CD4-positive, alpha-beta T cell treated with Interleukin-1 beta for 1 hour (primary cell): ENCODE results near the gene LCNL1.

Source experiments
- DNase-seq, 2 donors: peaks; one replicate each; pipeline ENCODE4 v3.0.0-alpha.2; 2020 to 2022

The LCNL1 gene

DNA sequence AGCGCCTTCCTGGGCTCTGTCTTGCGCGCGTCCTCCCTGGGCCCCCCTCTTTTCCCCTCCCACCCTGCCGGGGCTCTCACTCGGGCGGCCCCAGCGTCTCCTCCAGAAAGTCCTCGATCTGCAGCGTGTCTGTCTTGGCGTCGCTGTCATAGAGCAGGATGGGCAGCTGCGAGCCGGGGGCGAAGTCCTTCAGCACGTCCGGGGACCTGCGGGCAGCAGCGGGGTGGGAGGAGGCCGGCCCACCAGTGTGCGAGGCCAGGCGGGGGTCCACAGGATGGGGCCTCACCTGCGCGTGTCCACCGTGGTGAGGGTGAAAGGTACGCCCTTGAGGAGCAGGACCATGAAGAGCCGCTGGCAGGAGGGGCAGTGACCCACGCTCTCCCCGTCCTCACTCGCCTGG is 12.6 kb downstream of the LCNL1 start:
- DNase-seq, result no peak

DNA sequence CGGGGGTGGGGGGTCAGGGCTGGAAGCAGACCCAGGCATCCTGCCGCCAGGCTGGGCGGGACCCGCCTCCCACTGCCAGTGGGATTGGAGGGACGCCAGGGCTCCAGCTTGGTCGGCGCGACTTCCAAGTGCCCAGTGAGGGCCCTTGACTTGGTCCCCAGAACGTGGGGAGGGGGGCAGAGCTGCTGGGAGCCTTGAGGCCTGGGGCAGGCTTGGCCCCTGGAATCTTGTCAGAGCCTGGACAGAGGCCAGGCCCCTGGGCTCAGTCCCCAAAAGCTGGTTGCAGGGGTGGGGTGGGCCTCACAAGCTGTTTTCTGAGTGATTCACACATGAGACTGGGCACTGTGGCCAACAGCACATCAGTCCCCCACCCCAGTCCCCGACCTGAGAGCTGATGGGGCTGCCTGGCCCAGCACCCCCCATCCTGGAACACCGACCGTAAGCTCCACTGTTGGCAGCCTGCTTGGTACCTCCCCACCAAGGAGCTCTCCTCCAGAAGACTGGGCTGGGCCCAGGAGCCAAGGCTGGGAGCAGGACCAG is 13.0 kb downstream of the LCNL1 start:
- no peak for DNase-seq

- peak; percentile 61 to 63 for DNase-seq
These were observed 13.8 kb downstream of the LCNL1 start, which contains the start of gene CLIC3 for GRCh38 chr9:136996361-136997292. Gene CLIC3 (minus strand): TSS chr9:136996568. CDS start chr9:136996543, 25 bp downstream.

GRCh38 chr9:136997371-136997770 is 14.6 kb downstream of the LCNL1 start:
- DNase-seq, result peak; percentile 9 to 15

DNA sequence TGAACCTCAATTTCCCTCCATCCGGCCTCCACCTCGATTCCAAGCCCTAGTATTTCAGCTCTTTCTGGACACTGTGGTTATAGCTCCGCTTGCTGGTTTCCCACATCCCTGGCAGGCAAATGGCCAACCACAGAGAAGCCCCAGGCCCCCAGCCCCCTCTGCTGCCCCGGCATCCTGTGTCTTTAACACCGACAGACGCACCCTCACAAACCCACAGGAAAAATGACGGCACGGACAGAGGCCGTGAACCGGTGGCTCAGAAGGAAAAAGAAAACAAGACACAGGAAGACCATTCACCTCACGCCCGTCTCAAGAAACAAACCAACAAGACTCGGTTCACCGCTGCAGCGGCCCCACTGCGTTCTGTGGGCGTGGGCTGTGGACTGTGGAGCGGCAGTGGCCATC is 15.0 kb downstream of the LCNL1 start:
- DNase-seq, result peak; percentile 56 to 61

GRCh38 chr9:137000177-137000930 is 17.6 kb downstream of the LCNL1 start:
- peak; percentile 12 to 47 for DNase-seq

DNA sequence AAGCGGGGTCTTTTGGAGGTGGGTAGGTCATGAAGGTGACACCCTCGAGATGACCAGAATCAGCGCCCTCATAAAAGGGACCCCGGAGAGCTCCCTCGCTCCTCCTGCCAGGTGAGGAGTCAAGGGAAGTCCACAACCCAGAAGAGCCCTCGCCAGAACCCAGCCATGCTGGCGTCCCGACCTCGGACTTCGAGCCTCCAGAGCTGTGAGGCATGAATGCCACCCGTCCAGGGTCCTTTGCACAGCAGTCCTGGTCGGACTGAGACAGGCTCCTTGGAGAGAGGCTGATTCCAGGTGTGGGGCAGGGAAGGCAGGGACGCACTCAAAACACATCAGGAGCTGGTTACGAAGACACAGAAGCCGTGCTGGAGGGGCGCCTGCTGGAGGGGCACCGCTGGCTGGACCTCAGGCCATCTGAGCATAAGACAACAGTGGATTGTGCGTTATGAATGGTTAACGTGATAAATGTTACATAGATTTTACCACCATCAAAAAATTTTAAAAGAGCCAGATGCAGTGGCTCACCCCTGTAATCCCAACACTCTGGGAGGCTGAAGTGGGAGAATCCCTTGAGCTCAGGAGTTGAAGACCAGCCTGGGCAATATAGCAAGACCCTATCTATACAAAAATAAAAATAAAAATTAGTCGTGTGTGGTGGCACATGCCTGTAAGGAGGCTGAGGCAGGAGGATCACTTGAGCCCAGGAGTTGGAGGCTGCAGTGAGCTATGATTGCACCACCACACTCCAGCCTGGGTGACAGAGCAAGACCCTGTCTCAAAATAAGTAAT is 19.3 kb downstream of the LCNL1 start:
- DNase-seq, result no peak

GRCh38 chr9:137002646-137003041 is 19.9 kb downstream of the LCNL1 start:
- no peak for DNase-seq

GRCh38 chr9:137004285-137004684 is 21.5 kb downstream of the LCNL1 start:
- DNase-seq, result peak in 1 of 2 donors; percentile 39

DNA sequence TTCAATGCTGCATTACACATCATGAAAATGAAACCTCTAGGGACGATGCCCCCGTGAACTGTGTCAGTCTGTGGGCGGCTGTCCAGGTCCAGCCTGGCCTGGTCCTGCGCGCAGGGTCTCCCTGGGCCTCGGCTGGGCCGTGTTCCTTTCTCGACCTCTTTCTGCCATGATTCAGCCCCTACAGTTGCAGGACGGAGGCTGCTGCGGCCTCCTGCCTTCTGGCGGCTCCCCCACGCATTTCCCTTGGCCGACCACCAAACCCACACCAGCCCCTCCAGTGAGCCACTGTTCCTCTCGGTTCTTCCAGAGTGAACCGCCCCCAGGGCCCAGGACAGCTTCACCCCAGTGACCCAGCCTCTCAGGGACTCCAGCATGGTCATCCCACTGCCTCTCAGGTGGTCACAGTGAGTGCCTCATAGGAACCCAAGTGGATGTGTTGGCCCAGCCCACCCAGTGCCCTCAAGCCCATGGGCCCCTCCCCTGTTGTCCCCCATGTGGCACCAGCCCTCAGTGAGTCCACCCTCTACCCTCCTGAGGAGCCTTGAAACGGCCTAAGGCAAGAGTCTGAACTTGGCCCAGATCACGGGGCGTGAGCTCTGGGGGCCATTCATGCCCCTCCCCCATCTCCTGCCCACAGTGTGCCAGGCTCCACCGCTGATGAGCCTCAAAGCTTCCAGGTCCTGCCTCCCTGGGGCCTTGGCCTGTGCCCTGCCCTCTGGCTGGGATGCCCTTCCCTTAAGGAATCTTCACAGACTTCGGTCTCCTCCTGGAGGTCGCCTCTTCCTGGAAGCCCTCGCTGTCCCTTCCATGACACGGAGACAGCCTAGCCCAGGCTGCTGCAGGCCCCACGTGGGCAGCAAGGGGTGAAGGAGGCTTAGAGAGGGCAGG is 23.6 kb downstream of the LCNL1 start:
- DNase-seq, result no peak

DNA sequence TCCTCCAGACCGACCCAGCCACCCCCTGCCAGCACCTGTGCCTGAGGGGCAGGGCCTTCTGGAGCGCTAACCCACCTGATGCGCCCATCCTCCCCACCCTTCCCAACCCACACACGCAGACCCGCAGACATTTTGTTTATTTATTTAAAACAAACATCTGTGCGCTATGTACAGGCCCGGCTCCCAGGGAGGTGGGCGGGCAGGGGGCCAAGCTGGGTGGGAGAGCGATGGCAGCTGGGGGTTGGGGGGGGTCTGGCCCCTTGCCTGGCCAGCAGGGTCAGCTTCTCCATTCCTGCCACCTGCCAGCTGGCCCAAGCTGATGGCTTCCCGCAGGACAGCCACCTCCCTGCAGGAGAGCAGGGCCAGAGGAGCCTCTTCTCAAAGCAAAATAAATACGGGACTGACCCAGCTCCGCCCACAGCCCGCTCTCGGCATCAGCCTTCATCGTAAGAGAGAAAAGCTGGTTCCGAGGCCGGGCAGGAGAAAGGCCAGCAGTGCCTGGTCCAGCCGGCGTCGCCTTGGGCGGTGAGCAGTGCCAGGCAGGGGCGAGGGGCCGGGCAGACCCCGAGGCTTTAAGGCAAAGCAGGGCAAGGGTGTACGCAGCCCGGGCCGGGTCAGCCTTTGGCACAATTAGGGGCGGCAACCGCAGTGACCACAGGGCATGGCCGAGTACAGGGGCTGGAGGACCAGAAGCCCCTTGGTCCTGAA is 24.5 kb downstream of the LCNL1 start:
- DNase-seq, result no peak

DNA sequence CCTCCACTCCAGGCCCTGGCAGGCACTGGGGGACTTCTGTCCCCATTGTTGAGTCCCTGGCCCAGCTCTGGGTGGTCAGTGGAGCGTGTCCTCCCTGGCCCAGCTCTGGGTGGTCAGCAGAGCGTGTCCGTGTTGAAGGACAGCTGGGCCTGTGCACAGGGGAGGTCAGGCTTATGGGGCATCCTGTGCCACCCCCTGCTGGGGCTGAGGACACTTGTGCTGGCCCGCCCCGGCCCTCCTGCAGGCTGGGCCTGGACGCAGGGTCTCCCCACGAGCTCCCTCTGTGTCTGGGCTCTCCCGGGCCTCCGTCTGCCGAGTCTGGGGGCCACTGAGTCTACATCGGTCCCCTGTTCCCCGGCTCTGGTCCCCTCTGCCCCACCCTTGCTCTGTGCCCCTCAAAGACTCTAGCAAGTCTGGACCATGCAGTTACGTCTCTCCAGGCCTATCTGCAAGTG is 25.1 kb downstream of the LCNL1 start:
- DNase-seq, result no peak

DNA sequence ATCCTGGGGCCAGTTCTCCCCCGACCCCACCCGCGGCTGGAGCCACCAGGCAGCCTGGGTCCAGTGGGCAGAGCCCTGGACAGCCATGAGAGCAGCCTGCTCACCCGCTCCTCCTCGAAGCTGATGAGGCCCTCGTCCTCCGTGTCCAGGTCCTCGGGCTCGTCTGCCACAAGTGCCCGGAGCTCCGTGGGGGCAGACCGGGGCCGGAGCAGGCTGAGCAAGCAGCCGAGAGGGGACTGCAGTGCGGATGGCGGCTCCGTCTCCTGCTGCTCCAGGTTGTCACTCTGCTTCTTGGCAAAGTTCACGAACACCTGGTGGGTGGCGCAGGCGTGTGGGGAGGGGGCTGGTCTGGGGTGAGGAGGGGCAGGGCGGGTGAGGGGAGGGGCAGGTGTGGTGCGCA is 25.5 kb downstream of the LCNL1 start:
- no peak for DNase-seq

DNA sequence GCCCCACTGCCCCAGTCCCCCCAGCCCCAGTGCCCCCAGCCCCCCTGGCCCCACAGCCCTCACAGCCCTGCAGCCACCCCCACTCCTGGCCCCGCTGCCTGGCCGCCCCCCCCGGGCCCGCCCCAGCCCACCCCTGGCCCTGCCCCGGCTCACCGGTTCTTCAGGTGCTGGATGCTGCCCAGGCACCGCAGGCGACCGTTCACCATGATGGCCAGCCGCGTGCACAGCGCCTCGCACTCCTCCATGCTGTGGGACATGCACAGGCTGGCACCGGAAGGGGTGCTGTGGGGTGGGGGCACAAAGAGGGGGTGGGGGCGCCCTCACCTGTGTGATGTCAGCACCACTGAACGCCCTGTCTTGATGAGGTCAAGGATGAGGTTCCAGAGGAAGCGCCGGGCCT is 26.4 kb downstream of the LCNL1 start:
- no peak for DNase-seq

DNA sequence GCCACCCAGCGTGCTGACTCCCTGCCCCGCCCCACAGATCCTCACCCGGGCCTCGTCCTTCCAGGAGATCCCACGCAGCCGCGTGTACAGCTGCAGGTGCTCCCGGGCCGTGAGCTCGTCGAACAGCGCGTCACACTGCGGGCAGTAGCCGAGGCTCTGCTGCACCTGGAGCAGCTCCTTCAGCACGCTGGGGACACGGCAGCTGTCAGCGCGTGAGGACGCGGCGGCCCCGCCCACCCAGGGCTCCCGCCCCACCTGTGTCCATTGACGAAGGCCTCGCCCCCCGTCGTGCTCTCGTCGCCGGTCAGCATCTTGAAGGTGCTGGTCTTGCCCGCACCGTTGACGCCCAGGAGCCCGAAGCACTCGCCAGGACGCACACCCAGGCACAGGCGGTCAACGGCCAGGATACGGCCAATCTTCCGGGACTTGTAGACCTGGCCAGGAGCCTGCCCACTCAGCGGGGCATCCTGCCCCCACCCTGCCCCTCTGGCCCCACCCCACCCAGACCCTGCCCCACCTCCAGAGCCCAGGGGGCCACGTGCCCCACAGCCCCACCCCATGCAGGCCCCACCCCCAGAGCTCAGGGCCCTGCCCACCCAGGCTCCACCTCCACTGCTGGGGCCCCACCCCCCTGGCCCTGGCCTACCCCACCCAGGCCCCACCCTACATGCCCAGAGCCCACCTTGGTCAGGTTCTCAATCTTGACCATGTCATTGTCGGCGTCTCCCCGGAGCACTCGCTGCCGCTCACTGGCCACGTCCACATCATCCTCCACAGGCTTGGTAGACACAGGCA is 27.3 kb downstream of the LCNL1 start:
- DNase-seq, result no peak

DNA sequence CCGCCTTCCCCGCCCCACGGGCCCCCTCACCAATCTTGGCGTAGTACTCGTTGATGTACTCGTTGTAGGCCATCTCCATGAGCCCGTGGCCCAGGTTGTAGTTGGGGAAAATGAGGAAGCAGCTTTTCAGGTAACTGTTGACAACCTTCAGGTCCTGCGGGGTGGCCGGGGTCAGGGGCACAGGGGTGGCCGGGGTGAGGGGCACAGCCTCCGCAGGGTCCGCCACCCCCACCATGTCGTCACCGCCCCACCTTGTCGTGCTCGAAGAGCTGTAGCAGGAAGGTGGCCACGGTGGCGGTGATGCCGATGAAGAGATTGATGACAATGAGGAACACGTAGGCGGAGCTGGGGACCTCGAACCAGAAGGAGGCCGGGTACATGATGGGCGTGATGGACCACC is 28.4 kb downstream of the LCNL1 start:
- DNase-seq, result no peak

DNA sequence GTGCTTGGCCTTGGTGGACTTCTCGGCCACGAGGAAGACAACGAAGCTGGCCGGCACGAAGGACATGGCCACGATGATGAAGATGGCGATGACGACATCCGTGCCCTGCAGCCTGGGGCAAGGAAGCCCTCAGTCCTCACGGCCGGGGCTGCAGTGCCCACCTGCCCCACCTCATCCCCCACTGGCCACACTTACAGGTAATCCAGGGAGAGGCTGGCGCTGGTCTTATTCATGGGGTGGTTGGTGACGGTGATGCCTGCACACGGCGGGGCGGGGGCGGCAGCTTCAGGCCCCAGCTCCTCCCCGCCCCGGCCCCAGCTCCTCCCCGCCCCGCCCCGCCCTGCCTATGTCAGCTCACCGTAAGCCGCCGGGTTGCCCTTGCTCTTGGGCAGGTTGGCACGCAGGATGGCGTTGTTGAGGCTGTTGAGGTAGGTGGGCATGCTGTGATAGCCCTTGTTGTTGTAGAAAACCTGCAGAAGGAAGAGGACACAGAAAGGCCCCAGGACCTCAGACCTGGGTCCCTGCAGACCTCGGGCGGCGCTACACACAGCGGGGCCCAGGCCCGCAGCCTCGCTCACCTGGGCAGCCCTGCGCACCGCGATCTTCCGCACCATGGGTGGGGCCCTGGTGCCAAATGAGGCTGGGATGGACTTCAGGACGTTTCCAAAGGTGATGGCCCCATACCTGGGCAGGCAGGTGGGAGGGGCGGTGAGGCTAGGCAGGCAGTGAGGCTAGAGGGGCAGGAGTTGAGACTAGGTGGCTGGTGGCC is 29.3 kb downstream of the LCNL1 start:
- DNase-seq, result no peak

GRCh38 chr9:137012694-137013570 is 30.1 kb downstream of the LCNL1 start:
- DNase-seq, result no peak
